MCF 10A (cell line): ENCODE results near the gene NOD1. TPM values are rescaled to one million over a fixed set of nuclear protein-coding genes. Genes with fewer than 3 reads are reported as not detected.
"Not testable (repeated sequence)": the region's sequence is repeated elsewhere in the genome, so short reads cannot be mapped to it uniquely, and the experiment has no call there.

ENCODE experiments used
- BruUV-seq: library from RNA; stranded (reverse); fragments of 400-500 nt; replicated peaks from 2 replicates; lab custom pipeline; 2021; lab: Mats Ljungman, UMichigan
- CTCF ChIA-PET: fragments of 300-600 bp; sonication (Branson Sonifier 250); formaldehyde crosslinking; extraction: SDS; loops from one replicate; lab custom pipeline; 2021; ENCODE audit warnings: antibody characterized with exemption, inconsistent platforms; lab: Yijun Ruan, JAX
- POLR2A ChIA-PET: fragments of 300-600, 350-650 bp; sonication (Branson Sonifier 250); formaldehyde crosslinking; extraction: SDS; loops from one replicate; lab custom pipeline; 2020; ENCODE audit warnings: antibody characterized with exemption, inconsistent platforms; lab: Yijun Ruan, JAX
- DNase-seq: peaks from one replicate; pipeline ENCODE4 v3.0.0-alpha.2; 2018; ENCODE audit not compliant: unreplicated experiment
- H3K27ac Mint-ChIP-seq: one replicate; pipeline ENCODE4 v1.8.0; 2022; ENCODE audit warnings: mild to moderate bottlenecking, low read depth, mixed read lengths; ENCODE audit not compliant: unreplicated experiment
- H3K27me3 Mint-ChIP-seq: one replicate; pipeline ENCODE4 v1.8.0; 2022; ENCODE audit warnings: mixed read lengths; ENCODE audit not compliant: insufficient read depth, unreplicated experiment
- H3K36me3 Mint-ChIP-seq: one replicate; pipeline ENCODE4 v1.8.0; 2022; ENCODE audit warnings: mild to moderate bottlenecking, moderate library complexity, mixed read lengths; ENCODE audit not compliant: insufficient read depth, unreplicated experiment
- H3K4me1 Mint-ChIP-seq: one replicate; pipeline ENCODE4 v1.8.0; 2022; ENCODE audit warnings: mixed read lengths; ENCODE audit not compliant: insufficient read depth, unreplicated experiment
- H3K4me3 Mint-ChIP-seq: one replicate; pipeline ENCODE4 v1.8.0; 2022; ENCODE audit warnings: mild to moderate bottlenecking, moderate library complexity, mixed read lengths; ENCODE audit not compliant: unreplicated experiment
- H3K9me3 Mint-ChIP-seq: one replicate; pipeline ENCODE4 v1.8.0; 2022; ENCODE audit warnings: mixed read lengths; ENCODE audit not compliant: unreplicated experiment
- intact Hi-C: fragments of 100-400 bp; cut with micrococcal nuclease; formaldehyde crosslinking; loops from 2 replicates; pipeline ENCODE4 v1.14.1; 2022
- total RNA-seq: library from RNA; stranded (reverse); gene quantifications from 2 replicates; pipeline ENCODE4 v1.2.3, GENCODE V29; 2022
- TF ChIP-seq, protein P1 (sequence below): fragments of 200-600 bp; IDR thresholded peaks from one replicate; pipeline ENCODE4 v1.8.0; 2022; ENCODE audit warnings: antibody characterized with exemption, mild to moderate bottlenecking; ENCODE audit not compliant: unreplicated experiment

The NOD1 gene
- total RNA-seq, 1 experiment from 2014 or later, result 3.8 TPM

DNA sequence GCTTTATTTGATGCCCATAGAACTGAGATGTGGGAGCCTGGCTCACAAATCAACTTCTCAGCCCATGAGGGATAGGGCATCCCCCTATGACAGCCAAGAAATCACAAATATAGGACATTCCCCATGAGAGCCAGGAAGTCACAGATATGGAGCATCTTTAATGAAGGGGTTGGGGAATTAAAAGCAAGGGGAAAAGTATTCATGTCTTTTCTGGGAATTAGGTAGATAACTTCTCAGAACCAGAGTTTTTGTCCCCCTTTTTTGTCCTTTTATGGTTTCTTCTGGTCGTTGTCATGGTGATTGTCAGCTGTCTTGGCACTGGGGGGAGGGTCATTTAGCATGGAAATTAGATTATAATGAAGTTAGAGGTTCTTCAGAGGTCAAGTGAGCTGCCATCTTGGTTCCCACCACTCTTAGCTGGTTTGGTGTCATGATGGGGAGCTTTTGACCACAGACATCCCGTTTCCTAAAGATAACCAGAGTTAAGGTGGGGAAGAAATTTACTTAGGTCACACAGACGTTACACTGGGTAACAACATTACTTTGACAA is 56.9 kb downstream of the NOD1 start:
- intact Hi-C loops, result no loop called here
- Mint-ChIP-seq H3K27ac (no peak overlapping the region), H3K27me3 (no peaks in the 10 kb centered on the region), H3K9me3 (no peaks in the 10 kb centered on the region), H3K4me1 (no peaks in the 10 kb centered on the region), H3K4me3 (no peak overlapping the region), H3K36me3 (peaks cover 16% of the 10 kb centered on the region)
- TF ChIP-seq, protein P1, sequence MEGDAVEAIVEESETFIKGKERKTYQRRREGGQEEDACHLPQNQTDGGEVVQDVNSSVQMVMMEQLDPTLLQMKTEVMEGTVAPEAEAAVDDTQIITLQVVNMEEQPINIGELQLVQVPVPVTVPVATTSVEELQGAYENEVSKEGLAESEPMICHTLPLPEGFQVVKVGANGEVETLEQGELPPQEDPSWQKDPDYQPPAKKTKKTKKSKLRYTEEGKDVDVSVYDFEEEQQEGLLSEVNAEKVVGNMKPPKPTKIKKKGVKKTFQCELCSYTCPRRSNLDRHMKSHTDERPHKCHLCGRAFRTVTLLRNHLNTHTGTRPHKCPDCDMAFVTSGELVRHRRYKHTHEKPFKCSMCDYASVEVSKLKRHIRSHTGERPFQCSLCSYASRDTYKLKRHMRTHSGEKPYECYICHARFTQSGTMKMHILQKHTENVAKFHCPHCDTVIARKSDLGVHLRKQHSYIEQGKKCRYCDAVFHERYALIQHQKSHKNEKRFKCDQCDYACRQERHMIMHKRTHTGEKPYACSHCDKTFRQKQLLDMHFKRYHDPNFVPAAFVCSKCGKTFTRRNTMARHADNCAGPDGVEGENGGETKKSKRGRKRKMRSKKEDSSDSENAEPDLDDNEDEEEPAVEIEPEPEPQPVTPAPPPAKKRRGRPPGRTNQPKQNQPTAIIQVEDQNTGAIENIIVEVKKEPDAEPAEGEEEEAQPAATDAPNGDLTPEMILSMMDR, result no peak
- POLR2A ChIA-PET, result interaction anchor here (0.9 kb wide), 1 partner anchor 256 kb away, joined by 3 read pairs; no protein-coding TSS in a partner anchor
- BruUV-seq, result no TSS peak
- CTCF ChIA-PET, result interaction anchor here (0.8 to 2.1 kb wide), 3 partner anchors 9 to 146 kb away, joined by 3 to 8 read pairs (median 3); no protein-coding TSS in a partner anchor
- no peak for DNase-seq

DNA sequence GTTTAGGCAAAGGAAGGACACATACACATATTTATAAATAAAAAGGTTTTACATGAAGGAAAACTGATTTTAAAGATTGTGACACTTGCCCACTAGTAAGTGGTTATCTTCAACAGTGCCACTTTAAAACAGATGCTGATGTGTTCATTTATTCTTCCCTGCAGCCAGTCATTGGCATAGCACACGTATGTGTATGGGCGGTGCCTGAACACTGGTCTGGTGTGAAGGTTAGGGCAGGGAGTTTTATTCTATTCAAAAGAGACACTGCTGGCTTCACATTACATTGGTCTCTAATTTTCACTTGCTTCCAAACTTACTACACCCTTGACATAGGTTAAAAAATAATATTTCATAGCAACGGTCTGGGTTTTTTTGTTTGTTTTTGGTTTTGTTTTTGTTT is 57.9 kb downstream of the NOD1 start:
- TF ChIP-seq, protein P1, result no peak
- ChIA-PET POLR2A (no interaction called here), CTCF (no interaction called here)
- intact Hi-C loops, result no loop called here
- H3K4me1 Mint-ChIP-seq, result no peaks in the 10 kb centered on the region
- BruUV-seq, result no TSS peak
- H3K27ac Mint-ChIP-seq, result no peak overlapping the region
- no peak overlapping the region for H3K4me3 Mint-ChIP-seq
- no peak for DNase-seq
- H3K9me3 Mint-ChIP-seq, result no peaks in the 10 kb centered on the region
- no peaks in the 10 kb centered on the region for H3K27me3 Mint-ChIP-seq
- peaks cover 9% of the 10 kb centered on the region for H3K36me3 Mint-ChIP-seq

DNA sequence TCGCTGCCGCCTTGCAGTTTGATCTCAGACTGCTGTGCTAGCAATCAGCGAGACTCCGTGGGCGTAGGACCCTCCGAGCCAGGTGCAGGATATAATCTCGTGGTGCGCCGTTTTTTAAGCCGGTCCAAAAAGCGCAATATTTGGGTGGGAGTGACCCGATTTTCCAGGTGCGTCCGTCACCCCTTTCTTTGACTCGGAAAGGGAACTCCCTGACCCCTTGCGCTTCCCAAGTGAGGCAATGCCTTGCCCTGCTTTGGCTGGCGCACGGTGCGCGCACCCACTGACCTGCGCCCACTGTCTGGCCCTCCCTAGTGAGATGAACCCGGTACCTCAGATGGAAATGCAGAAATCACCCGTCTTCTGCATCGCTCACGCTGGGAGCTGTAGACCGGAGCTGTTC is 58.5 kb downstream of the NOD1 start:
- H3K27me3 Mint-ChIP-seq, H3K4me3 Mint-ChIP-seq, H3K36me3 Mint-ChIP-seq, DNase-seq, H3K27ac Mint-ChIP-seq, BruUV-seq, CTCF ChIA-PET, POLR2A ChIA-PET, H3K4me1 Mint-ChIP-seq, H3K9me3 Mint-ChIP-seq, intact Hi-C loops: not testable (repeated sequence)

DNA sequence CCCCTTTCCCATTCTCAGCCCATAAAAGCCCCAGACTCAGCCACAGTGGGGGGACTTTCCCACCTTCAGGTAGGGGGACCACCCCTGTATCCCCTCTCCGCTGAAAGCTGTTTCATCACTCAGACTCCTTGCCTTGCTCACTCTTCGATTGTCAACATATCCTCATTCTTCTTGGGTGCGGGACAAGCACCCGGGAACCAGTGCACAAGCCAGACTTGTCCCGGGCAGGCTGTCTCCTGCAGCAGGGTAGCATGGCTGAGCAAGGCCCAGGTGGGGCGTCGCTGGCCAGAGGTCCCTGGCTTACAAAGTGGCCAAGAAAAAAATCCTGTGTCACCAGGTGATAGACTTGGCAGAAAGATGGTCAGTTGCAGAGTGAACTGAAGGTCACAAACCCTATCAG is 64.7 kb downstream of the NOD1 start:
- no peaks in the 10 kb centered on the region for H3K27me3 Mint-ChIP-seq
- peaks cover 1% of the 10 kb centered on the region for H3K4me1 Mint-ChIP-seq
- H3K27ac Mint-ChIP-seq, result no peak overlapping the region
- H3K4me3 Mint-ChIP-seq, result no peak overlapping the region
- ChIA-PET POLR2A (interaction anchor here (0.5 to 2.0 kb wide), 3 partner anchors 55 to 129 kb away, joined by 3 to 11 read pairs (median 5); partner anchors contain the start of gene ZNRF2), CTCF (interaction anchor here (0.6 to 4.6 kb wide), 15 partner anchors 9 to 352 kb away, joined by 3 to 64 read pairs (median 4); no protein-coding TSS in a partner anchor)
- H3K36me3 Mint-ChIP-seq, result peaks cover 13% of the 10 kb centered on the region
- intact Hi-C loops, result loop anchor here (1.0 to 5.0 kb wide), 5 partner anchors 130 to 537 kb away; partner anchors contain the start of gene ZNRF2
- BruUV-seq, result no TSS peak
- H3K9me3 Mint-ChIP-seq, result no peaks in the 10 kb centered on the region
- DNase-seq, result no peak
- TF ChIP-seq, protein P1, result no peak
